ENCODE data around the gene IDUA. TPM values are rescaled to one million over a fixed set of nuclear protein-coding genes. Genes with fewer than 3 reads are reported as not detected.
"Not testable (repeated sequence)": the region's sequence is repeated elsewhere in the genome, so short reads cannot be mapped to it uniquely, and the experiment has no call there.

The IDUA gene
- 0.35 TPM for polyA plus RNA-seq (2013, experiment 1 of 2)
- 0.21 TPM for polyA plus RNA-seq (2013, experiment 2 of 2)

DNA sequence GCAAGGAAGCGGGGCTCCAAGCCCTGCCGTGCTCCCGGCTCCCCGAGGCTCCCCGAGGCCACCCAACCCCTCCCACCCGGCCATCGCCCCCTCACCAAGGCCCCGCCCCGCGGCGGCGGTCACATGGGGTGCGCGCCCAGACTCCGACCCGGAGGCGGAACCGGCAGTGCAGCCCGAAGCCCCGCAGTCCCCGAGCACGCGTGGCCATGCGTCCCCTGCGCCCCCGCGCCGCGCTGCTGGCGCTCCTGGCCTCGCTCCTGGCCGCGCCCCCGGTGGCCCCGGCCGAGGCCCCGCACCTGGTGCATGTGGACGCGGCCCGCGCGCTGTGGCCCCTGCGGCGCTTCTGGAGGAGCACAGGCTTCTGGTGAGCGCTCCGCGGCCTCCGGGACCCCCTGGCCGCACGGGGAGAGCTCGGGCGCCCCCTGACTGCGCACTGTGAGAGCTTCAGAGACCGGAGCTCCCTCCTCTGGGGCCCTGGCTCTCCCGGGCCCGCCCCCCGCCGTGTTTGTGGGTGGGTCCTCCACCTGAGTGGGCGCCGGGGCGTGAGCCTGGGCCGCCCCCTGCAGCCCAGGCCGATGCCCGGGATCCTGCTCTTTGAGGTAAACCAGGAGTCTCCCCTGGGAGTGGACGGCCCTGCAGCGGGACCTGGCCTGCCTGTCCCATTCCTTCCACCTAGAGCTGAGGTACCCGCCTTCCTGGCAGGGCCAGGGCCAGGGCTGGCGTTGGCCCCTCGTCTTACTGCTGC is at the start of gene IDUA:
Gene IDUA, plus strand, starts transcription at position 166 of the 745 bp plus-strand sequence. Its CDS starts 41 bp downstream, at position 207.
- no CpG with 5 or more reads among the region's 69 CpGs for WGBS (ENCODE audit: extremely low coverage, insufficient coverage, low lambda C conversion rate)
- Histone ChIP-seq H3K27ac (ENCODE audit: low read depth, low read length) (no peak within 1 kb of the TSS), H2AK5ac (ENCODE audit: low read length) (no peak within 1 kb of the TSS), H3K4me1 (ENCODE audit: control insufficient read depth, low read depth, low read length) (no peaks in the 10 kb centered on the region), H3K79me1 (ENCODE audit: low read length) (no peaks in the 10 kb centered on the region), H4K5ac (ENCODE audit: low read length) (no peak within 1 kb of the TSS), H3K79me2 (ENCODE audit: control insufficient read depth, insufficient read depth, low read length) (no peaks in the 10 kb centered on the region), H4K8ac (ENCODE audit: low read depth, low read length) (peak within 1 kb of the TSS; percentile 44), H3K36me3 (ENCODE audit: control insufficient read depth, insufficient read depth, low read length) (no peaks in the 10 kb centered on the region), H3K18ac (ENCODE audit: low read length) (peak within 1 kb of the TSS; percentile 25), H2BK5ac (ENCODE audit: low read length) (no peak within 1 kb of the TSS), H3K56ac (ENCODE audit: low read length) (peak within 1 kb of the TSS; percentile 88), H3K4me3 (ENCODE audit: low read length) (peak within 1 kb of the TSS; percentile 28), H3K27me3 (ENCODE audit: insufficient read depth, low read length, poor library complexity) (no peaks in the 10 kb centered on the region), H3K23ac (ENCODE audit: low read length) (no peak within 1 kb of the TSS), H3K9ac (ENCODE audit: low read length) (peak within 1 kb of the TSS; percentile 72), H3K4me2 (ENCODE audit: low read length) (peak within 1 kb of the TSS; percentile 84), H2BK15ac (replicated peaks; ENCODE audit: low read depth) (no peak within 1 kb of the TSS), H3K4ac (ENCODE audit: low read depth, low read length) (no peak within 1 kb of the TSS), H2BK120ac (ENCODE audit: low read depth, low read length) (no peak within 1 kb of the TSS)
- DNase-seq = peak; percentile 60

DNA sequence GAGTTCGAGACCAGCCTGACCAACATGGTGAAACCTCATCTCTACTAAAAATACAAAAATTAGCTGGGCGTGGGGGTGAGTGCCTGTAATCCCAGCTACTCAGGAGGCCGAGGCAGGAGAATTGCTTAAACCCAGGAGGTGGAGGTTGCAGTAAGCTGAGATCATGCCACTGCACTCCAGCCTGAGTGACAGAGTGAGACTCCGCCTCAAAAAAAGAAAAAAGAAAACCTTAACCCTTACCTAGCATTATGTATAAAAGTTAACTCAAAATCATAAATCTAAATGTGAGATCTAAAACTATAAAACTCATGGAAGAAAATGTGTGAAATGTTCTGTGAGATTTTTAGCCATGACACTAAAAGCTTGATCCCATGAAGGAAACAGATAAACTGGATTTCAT is 47.3 kb upstream of the IDUA start:
- not testable (repeated sequence) for H3K4ac ChIP-seq (ENCODE audit: low read depth, low read length); H2BK5ac ChIP-seq (ENCODE audit: low read length)
- no CpG with 5 or more reads among the region's 4 CpGs for WGBS (ENCODE audit: extremely low coverage, insufficient coverage, low lambda C conversion rate)

DNA sequence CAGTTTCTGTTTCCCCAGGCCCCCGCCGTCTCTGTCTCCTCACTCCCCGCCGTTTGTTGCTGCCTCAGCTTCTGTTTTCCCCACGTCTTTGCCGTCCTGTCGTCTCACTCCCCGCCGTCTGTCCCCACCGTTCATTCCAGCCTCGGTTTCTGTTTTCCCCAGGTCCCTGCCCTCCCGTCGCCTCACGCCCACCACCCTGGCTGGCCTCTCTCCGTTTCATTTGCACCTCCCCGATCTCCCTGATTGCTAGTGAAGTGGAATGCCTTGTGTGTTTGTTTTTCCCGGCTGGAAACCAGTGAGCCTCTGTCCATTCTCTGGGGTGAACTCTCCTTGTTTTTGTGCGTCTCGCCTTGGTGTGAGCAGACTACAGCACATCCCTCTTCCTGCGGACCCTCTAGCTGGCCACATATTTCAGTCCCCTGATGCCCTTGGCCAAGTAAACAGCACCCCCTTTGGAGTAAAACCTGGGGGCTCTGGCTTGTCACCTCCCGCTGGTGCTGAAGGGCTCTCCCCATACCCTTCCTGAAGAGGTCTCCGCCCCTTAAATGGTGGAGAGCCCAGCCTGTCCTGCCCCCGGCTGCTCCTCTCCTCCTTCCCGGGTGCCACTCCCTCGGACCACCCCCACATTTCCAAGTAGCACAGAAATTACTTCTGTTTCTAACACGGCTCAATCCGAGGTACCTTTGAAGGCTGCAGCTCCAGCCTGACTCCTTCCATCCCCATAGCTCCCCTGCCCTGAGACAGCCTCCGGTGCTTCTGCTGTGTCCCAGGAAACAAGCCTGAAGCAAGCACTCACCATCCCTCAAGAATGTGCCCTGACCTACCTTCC is 41.4 kb upstream of the IDUA start:
- Histone ChIP-seq H3K4me2 (ENCODE audit: low read length) (peak overlapping the region; percentile 5), H3K27me3 (ENCODE audit: insufficient read depth, low read length, poor library complexity) (peaks cover 2% of the 10 kb centered on the region), H2AK5ac (ENCODE audit: low read length) (no peak overlapping the region), H3K79me2 (ENCODE audit: control insufficient read depth, insufficient read depth, low read length) (no peaks in the 10 kb centered on the region), H3K79me1 (ENCODE audit: low read length) (no peaks in the 10 kb centered on the region), H2BK5ac (ENCODE audit: low read length) (no peak overlapping the region), H2BK15ac (replicated peaks; ENCODE audit: low read depth) (no peak overlapping the region), H3K9ac (ENCODE audit: low read length) (peak overlapping the region; percentile 33), H3K36me3 (ENCODE audit: control insufficient read depth, insufficient read depth, low read length) (no peaks in the 10 kb centered on the region), H3K23ac (ENCODE audit: low read length) (no peak overlapping the region), H3K27ac (ENCODE audit: low read depth, low read length) (no peak overlapping the region), H4K5ac (ENCODE audit: low read length) (no peak overlapping the region), H4K8ac (ENCODE audit: low read depth, low read length) (no peak overlapping the region), H3K56ac (ENCODE audit: low read length) (no peak overlapping the region), H2BK120ac (ENCODE audit: low read depth, low read length) (no peak overlapping the region), H3K4me1 (ENCODE audit: control insufficient read depth, low read depth, low read length) (peaks cover 5% of the 10 kb centered on the region), H3K4ac (ENCODE audit: low read depth, low read length) (no peak overlapping the region), H3K18ac (ENCODE audit: low read length) (no peak overlapping the region), H3K4me3 (ENCODE audit: low read length) (no peak overlapping the region)
- DNase-seq = peak; percentile 45
- no CpG with 5 or more reads among the region's 28 CpGs for WGBS (ENCODE audit: extremely low coverage, insufficient coverage, low lambda C conversion rate)

More for the DNA sequence above, 47.3 kb upstream of the IDUA start:
- H2AK5ac ChIP-seq (ENCODE audit: low read length); H3K18ac ChIP-seq (ENCODE audit: low read length); H2BK120ac ChIP-seq (ENCODE audit: low read depth, low read length); H3K56ac ChIP-seq (ENCODE audit: low read length); H3K23ac ChIP-seq (ENCODE audit: low read length); H3K36me3 ChIP-seq (ENCODE audit: control insufficient read depth, insufficient read depth, low read length); H2BK15ac ChIP-seq (replicated peaks; ENCODE audit: low read depth); H3K79me1 ChIP-seq (ENCODE audit: low read length); H3K4me3 ChIP-seq (ENCODE audit: low read length); H3K4me1 ChIP-seq (ENCODE audit: control insufficient read depth, low read depth, low read length); H3K27me3 ChIP-seq (ENCODE audit: insufficient read depth, low read length, poor library complexity); H3K9ac ChIP-seq (ENCODE audit: low read length); H4K8ac ChIP-seq (ENCODE audit: low read depth, low read length); H3K79me2 ChIP-seq (ENCODE audit: control insufficient read depth, insufficient read depth, low read length); H4K5ac ChIP-seq (ENCODE audit: low read length); H3K27ac ChIP-seq (ENCODE audit: low read depth, low read length); DNase-seq; H3K4me2 ChIP-seq (ENCODE audit: low read length): not testable (repeated sequence)

DNA sequence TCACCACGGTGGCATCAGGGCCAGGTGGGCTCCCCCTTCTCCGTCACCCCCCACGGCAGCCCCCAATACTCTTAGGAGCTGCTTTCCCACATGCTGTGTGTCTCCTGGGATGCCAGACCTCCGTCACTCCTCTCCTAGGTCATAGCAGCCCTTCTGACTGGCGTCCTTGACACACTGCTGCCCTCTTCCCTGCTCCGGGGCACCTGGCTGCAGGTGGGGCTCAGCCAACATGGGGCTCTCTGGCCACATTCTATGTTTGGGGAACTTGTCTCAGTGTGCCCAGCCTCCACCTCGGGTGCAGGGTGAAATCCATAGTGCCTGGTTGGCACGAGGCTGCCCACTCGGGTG is 40.8 kb upstream of the IDUA start:
- Histone ChIP-seq H2BK5ac (ENCODE audit: low read length) (no peak overlapping the region), H3K23ac (ENCODE audit: low read length) (no peak overlapping the region), H3K27me3 (ENCODE audit: insufficient read depth, low read length, poor library complexity) (peaks cover 2% of the 10 kb centered on the region), H3K79me1 (ENCODE audit: low read length) (no peaks in the 10 kb centered on the region), H3K56ac (ENCODE audit: low read length) (no peak overlapping the region), H3K4me1 (ENCODE audit: control insufficient read depth, low read depth, low read length) (peaks cover 5% of the 10 kb centered on the region), H2BK15ac (replicated peaks; ENCODE audit: low read depth) (no peak overlapping the region), H3K4me2 (ENCODE audit: low read length) (no peak overlapping the region), H3K4ac (ENCODE audit: low read depth, low read length) (no peak overlapping the region), H4K5ac (ENCODE audit: low read length) (no peak overlapping the region), H2BK120ac (ENCODE audit: low read depth, low read length) (no peak overlapping the region), H3K36me3 (ENCODE audit: control insufficient read depth, insufficient read depth, low read length) (no peaks in the 10 kb centered on the region), H3K4me3 (ENCODE audit: low read length) (no peak overlapping the region), H3K18ac (ENCODE audit: low read length) (no peak overlapping the region), H3K9ac (ENCODE audit: low read length) (no peak overlapping the region), H3K27ac (ENCODE audit: low read depth, low read length) (no peak overlapping the region), H4K8ac (ENCODE audit: low read depth, low read length) (no peak overlapping the region), H3K79me2 (ENCODE audit: control insufficient read depth, insufficient read depth, low read length) (no peaks in the 10 kb centered on the region), H2AK5ac (ENCODE audit: low read length) (no peak overlapping the region)
- DNase-seq = no peak
- WGBS (ENCODE audit: extremely low coverage, insufficient coverage, low lambda C conversion rate) = no CpG with 5 or more reads among the region's 9 CpGs

DNA sequence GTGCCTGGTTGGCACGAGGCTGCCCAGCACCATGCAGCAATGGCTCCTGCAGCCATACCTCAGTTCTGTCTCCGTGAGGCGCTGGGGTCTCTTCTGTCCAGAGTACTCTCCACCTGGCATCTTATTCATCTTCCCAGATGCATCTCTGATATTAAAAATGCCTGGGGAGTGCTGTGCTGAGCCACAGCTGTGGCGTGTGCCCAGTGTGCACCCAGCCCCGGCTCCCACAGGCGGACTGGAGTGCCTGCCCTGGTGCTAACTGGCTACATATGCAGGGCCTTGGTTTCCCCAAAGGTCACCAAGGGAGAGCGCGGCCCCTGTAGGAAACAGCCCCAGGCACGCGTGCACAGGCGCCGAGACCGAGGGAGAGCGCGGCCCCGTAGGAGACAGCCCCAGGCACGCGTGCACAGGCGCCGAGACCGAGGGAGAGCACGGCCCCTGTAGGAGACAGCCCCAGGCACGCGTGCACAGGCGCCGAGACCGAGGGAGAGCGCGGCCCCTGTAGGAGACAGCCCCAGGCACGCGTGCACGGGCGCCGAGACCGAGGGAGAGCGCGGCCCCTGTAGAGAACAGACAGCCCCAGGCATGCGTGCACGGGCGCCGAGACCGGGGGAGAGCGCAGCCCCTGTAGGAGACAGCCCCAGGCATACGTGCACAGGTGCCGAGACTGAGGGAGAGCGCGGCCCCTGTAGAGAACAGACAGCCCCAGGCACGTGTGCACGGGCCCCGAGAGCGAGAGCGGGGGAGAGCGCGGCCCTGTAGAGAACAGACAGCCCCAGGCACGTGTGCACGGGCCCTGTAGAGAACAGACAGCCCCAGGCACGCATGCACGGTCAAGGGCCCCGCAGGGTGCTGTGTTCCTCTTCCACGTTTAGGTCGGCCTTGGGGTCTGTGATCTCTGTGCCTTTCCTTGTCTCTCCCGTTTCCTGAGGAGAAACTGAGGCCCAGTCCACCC is 40.0 kb upstream of the IDUA start:
- H3K4me1 ChIP-seq (ENCODE audit: control insufficient read depth, low read depth, low read length) = peaks cover 5% of the 10 kb centered on the region
- no peak overlapping the region for H3K23ac ChIP-seq (ENCODE audit: low read length)
- H3K4me2 ChIP-seq (ENCODE audit: low read length) = no peak overlapping the region
- peaks cover 2% of the 10 kb centered on the region for H3K27me3 ChIP-seq (ENCODE audit: insufficient read depth, low read length, poor library complexity)
- no peak overlapping the region for H4K5ac ChIP-seq (ENCODE audit: low read length)
- no peak for DNase-seq
- H2BK5ac ChIP-seq (ENCODE audit: low read length) = no peak overlapping the region
- no peak overlapping the region for H3K9ac ChIP-seq (ENCODE audit: low read length)
- H3K79me1 ChIP-seq (ENCODE audit: low read length) = no peaks in the 10 kb centered on the region
- H4K8ac ChIP-seq (ENCODE audit: low read depth, low read length) = no peak overlapping the region
- no peak overlapping the region for H2BK15ac ChIP-seq (replicated peaks; ENCODE audit: low read depth)
- no peak overlapping the region for H3K27ac ChIP-seq (ENCODE audit: low read depth, low read length)
- WGBS (ENCODE audit: extremely low coverage, insufficient coverage, low lambda C conversion rate) = no CpG with 5 or more reads among the region's 62 CpGs
- no peaks in the 10 kb centered on the region for H3K79me2 ChIP-seq (ENCODE audit: control insufficient read depth, insufficient read depth, low read length)
- H3K36me3 ChIP-seq (ENCODE audit: control insufficient read depth, insufficient read depth, low read length) = no peaks in the 10 kb centered on the region
- no peak overlapping the region for H3K4ac ChIP-seq (ENCODE audit: low read depth, low read length)
- H3K18ac ChIP-seq (ENCODE audit: low read length) = no peak overlapping the region
- no peak overlapping the region for H2BK120ac ChIP-seq (ENCODE audit: low read depth, low read length)
- no peak overlapping the region for H3K4me3 ChIP-seq (ENCODE audit: low read length)
- H3K56ac ChIP-seq (ENCODE audit: low read length) = no peak overlapping the region
- no peak overlapping the region for H2AK5ac ChIP-seq (ENCODE audit: low read length)
